ENCODE data around the gene RASSF5. TPM values are rescaled to one million over a fixed set of nuclear protein-coding genes. Genes with fewer than 3 reads are reported as not detected.

Gene RASSF5
- total and polyA plus RNA-seq, 2 donors (not counting 1 experiment from before 2014, with no cell fraction given), result 69.7 to 146 TPM

- Mint-ChIP-seq H3K4me1 (peaks cover 31% of the 10 kb centered on the region), H3K27me3 (peaks cover 4% of the 10 kb centered on the region), H3K27ac (no peak overlapping the region), H3K9me3 (ENCODE audit: insufficient read depth) (no peaks in the 10 kb centered on the region), H3K4me3 (no peak overlapping the region)
- ChIA-PET POLR2A (no interaction called here), CTCF (interaction anchor here (1.5 to 3.4 kb wide), 3 partner anchors 12 to 162 kb away, joined by 3 to 10 read pairs (median 4); no protein-coding TSS in a partner anchor)
- Histone ChIP-seq H3K27me3 (replicated peaks in 1 of 4; ENCODE audit: control extremely low read depth in 1 of 4, control insufficient read depth in 3 of 4, insufficient read depth in 4 of 4, low read length in 3 of 4) (peaks cover 0 to 8% (median 2%) of the 10 kb centered on the region in 4 experiments), H3K4me2 (replicated peaks; ENCODE audit: low read depth, low read length, poor library complexity, severe bottlenecking) (no peak overlapping the region), H3K9ac (ENCODE audit: low read length) (no peak overlapping the region), H3K79me2 (ENCODE audit: control insufficient read depth, insufficient read depth, low read length) (no peaks in the 10 kb centered on the region), H3K4me3 (ENCODE audit: control extremely low read depth in 1 of 5, extremely low read depth in 1 of 5, insufficient read depth in 1 of 5, low read depth in 2 of 5, low read length in 4 of 5) (no peak overlapping the region), H3K4me1 (ENCODE audit: control insufficient read depth in 2 of 2, insufficient read depth in 2 of 2, low read length in 2 of 2) (peaks cover 13 to 24% of the 10 kb centered on the region in 2 donors), H2AFZ (ENCODE audit: insufficient read depth, low read depth, low read length, poor library complexity, severe bottlenecking) (no peak overlapping the region), H3K27ac (ENCODE audit: low read length in 2 of 2) (no peak overlapping the region), H3K9me3 (ENCODE audit: control extremely low read depth in 1 of 3, control insufficient read depth in 2 of 3, insufficient read depth in 1 of 3, low read length in 2 of 3) (no peaks in the 10 kb centered on the region), H4K20me1 (ENCODE audit: control insufficient read depth, insufficient read depth, low read length, poor library complexity, severe bottlenecking) (no peaks in the 10 kb centered on the region), H3K36me3 (replicated peaks in 1 of 2; ENCODE audit: control extremely low read depth in 1 of 2, control insufficient read depth in 1 of 2, extremely low read depth in 1 of 2, insufficient read depth in 2 of 2, low read length in 1 of 2) (peaks cover 0 to 3% of the 10 kb centered on the region in 2 experiments)
- intact Hi-C loops (cut with micrococcal nuclease), result no loop called here
- DNase-seq (no peak), ATAC-seq (ENCODE audit: low read depth) (no peak)
- WGBS (ENCODE audit: insufficient coverage), result 100% methylated on average over 2 of the region's 2 CpGs
- TF ChIP-seq CTCF (IDR thresholded peaks at IDR 0.05) (no peak), EZH2 (IDR thresholded peaks at IDR 0.05; ENCODE audit: borderline replicate concordance, insufficient read depth, low read depth, low read length, poor library complexity, severe bottlenecking) (no peak)
Measured at GRCh38 chr1:206502403-206502802, 4.9 kb upstream of the RASSF5 start.

GRCh38 chr1:206502812-206503211, 4.5 kb upstream of the RASSF5 start:
- no peak overlapping the region for H3K27ac Mint-ChIP-seq
- no peak for ATAC-seq (ENCODE audit: low read depth)
- 100% methylated on average over 1 of the region's 1 CpG for WGBS (ENCODE audit: insufficient coverage)

More at GRCh38 chr1:206502812-206503211, 4.5 kb upstream of the RASSF5 start:
- Mint-ChIP-seq H3K4me1 (peaks cover 28% of the 10 kb centered on the region), H3K27me3 (peaks cover 4% of the 10 kb centered on the region), H3K9me3 (ENCODE audit: insufficient read depth) (no peaks in the 10 kb centered on the region), H3K4me3 (no peak overlapping the region)
- Histone ChIP-seq H3K4me1 (ENCODE audit: control insufficient read depth in 2 of 2, insufficient read depth in 2 of 2, low read length in 2 of 2) (peaks cover 10 to 21% of the 10 kb centered on the region in 2 donors), H3K36me3 (replicated peaks in 1 of 2; ENCODE audit: control extremely low read depth in 1 of 2, control insufficient read depth in 1 of 2, extremely low read depth in 1 of 2, insufficient read depth in 2 of 2, low read length in 1 of 2) (peaks cover 0 to 3% of the 10 kb centered on the region in 2 experiments), H3K9me3 (ENCODE audit: control extremely low read depth in 1 of 3, control insufficient read depth in 2 of 3, insufficient read depth in 1 of 3, low read length in 2 of 3) (no peaks in the 10 kb centered on the region), H3K9ac (ENCODE audit: low read length) (no peak overlapping the region), H3K27ac (ENCODE audit: low read length in 2 of 2) (no peak overlapping the region), H2AFZ (ENCODE audit: insufficient read depth, low read depth, low read length, poor library complexity, severe bottlenecking) (no peak overlapping the region), H4K20me1 (ENCODE audit: control insufficient read depth, insufficient read depth, low read length, poor library complexity, severe bottlenecking) (no peaks in the 10 kb centered on the region), H3K4me3 (ENCODE audit: control extremely low read depth in 1 of 5, extremely low read depth in 1 of 5, insufficient read depth in 1 of 5, low read depth in 2 of 5, low read length in 4 of 5) (no peak overlapping the region), H3K79me2 (ENCODE audit: control insufficient read depth, insufficient read depth, low read length) (no peaks in the 10 kb centered on the region), H3K27me3 (replicated peaks in 1 of 4; ENCODE audit: control extremely low read depth in 1 of 4, control insufficient read depth in 3 of 4, insufficient read depth in 4 of 4, low read length in 3 of 4) (peaks cover 0 to 9% (median 2%) of the 10 kb centered on the region in 4 experiments), H3K4me2 (replicated peaks; ENCODE audit: low read depth, low read length, poor library complexity, severe bottlenecking) (no peak overlapping the region)
- CTCF ChIA-PET, result interaction anchor here (1.5 to 3.4 kb wide), 3 partner anchors 12 to 162 kb away, joined by 3 to 10 read pairs (median 4); no protein-coding TSS in a partner anchor
- POLR2A ChIA-PET, result no interaction called here
- DNase-seq, result no peak
- intact Hi-C loops (cut with micrococcal nuclease), result no loop called here
- TF ChIP-seq EZH2 (IDR thresholded peaks at IDR 0.05; ENCODE audit: borderline replicate concordance, insufficient read depth, low read depth, low read length, poor library complexity, severe bottlenecking), result no peak
- no peak for TF ChIP-seq CTCF (IDR thresholded peaks at IDR 0.05)

All from B cell (primary cell).